MM.1S (cell line): Measurements from ENCODE around the gene OR4D2.

Source experiments
- DNase-seq: peaks from one replicate; pipeline ENCODE4 v3.0.0-alpha.2; 2015
- H2AFZ ChIP-seq: fragments of 300-600 bp; sonication (generic); 2 replicates; pipeline ENCODE4 v1.6.0; 2016; ENCODE audit warnings: antibody characterized with exemption, low read length
- H3F3A ChIP-seq: fragments of 300-600 bp; sonication (generic); 2 replicates; pipeline ENCODE4 v1.6.1; 2016; ENCODE audit warnings: mild to moderate bottlenecking, antibody characterized with exemption, low read length, moderate library complexity, mixed read lengths; ENCODE audit not compliant: insufficient read depth
- H3K27ac ChIP-seq: fragments of 300-600 bp; sonication (generic); 2 replicates; pipeline ENCODE4 v1.5.1; 2016; ENCODE audit warnings: mild to moderate bottlenecking, low read length
- H3K27me3 ChIP-seq: fragments of 300-600 bp; sonication (generic); replicated peaks from 2 replicates; pipeline ENCODE4 v1.6.0; 2016; ENCODE audit warnings: low read length; ENCODE audit not compliant: insufficient read depth
- H3K36me3 ChIP-seq: fragments of 300-600 bp; sonication (generic); replicated peaks from 2 replicates; pipeline ENCODE4 v1.6.1; 2016; ENCODE audit warnings: mild to moderate bottlenecking, low read length, mixed read lengths; ENCODE audit not compliant: insufficient read depth
- H3K4me1 ChIP-seq: fragments of 300-600 bp; sonication (generic); 2 replicates; pipeline ENCODE4 v1.6.1; 2016; ENCODE audit warnings: low read length, mixed read lengths
- H3K4me2 ChIP-seq: fragments of 300-600 bp; sonication (generic); 2 replicates; pipeline ENCODE4 v1.6.0; 2016; ENCODE audit warnings: low read depth, low read length
- H3K4me3 ChIP-seq: fragments of 300-600 bp; sonication (generic); 2 replicates; pipeline ENCODE4 v1.5.1; 2016; ENCODE audit warnings: low read length, mixed read lengths
- H3K79me2 ChIP-seq: fragments of 300-600 bp; sonication (generic); 2 replicates; pipeline ENCODE4 v1.6.1; 2016; ENCODE audit warnings: mixed run types, low read length, mixed read lengths
- H3K9ac ChIP-seq: fragments of 300-600 bp; sonication (generic); 2 replicates; pipeline ENCODE4 v1.6.1; 2016; ENCODE audit warnings: low read length, mixed read lengths
- H3K9me2 ChIP-seq: fragments of 300-600 bp; sonication (generic); replicated peaks from 2 replicates; pipeline ENCODE4 v1.6.1; 2016; ENCODE audit warnings: mild to moderate bottlenecking, low read length, mixed read lengths; ENCODE audit not compliant: insufficient read depth
- H3K9me3 ChIP-seq: fragments of 300-600 bp; sonication (generic); replicated peaks from 2 replicates; pipeline ENCODE4 v1.6.1; 2016; ENCODE audit warnings: mild to moderate bottlenecking, low read length, mixed read lengths; ENCODE audit not compliant: insufficient read depth
- H4K20me1 ChIP-seq: fragments of 300-600 bp; sonication (generic); 2 replicates; pipeline ENCODE4 v1.6.1; 2016; ENCODE audit warnings: mild to moderate bottlenecking, low read length, moderate library complexity, mixed read lengths; ENCODE audit not compliant: insufficient read depth
- CTCF ChIP-seq: fragments of 300-600 bp; sonication (generic); IDR thresholded peaks from 2 replicates; pipeline ENCODE4 v1.5.1; 2016; ENCODE audit warnings: antibody characterized with exemption, low read length, mixed read lengths
- EZH2 ChIP-seq: fragments of 300-600 bp; sonication (generic); optimal IDR thresholded peaks from 2 replicates; pipeline ENCODE3; 2017; ENCODE audit warnings: low read depth, mild to moderate bottlenecking, antibody characterized with exemption, low read length, mixed read lengths
- EZH2phosphoT487 ChIP-seq: fragments of 300-600 bp; sonication (generic); IDR thresholded peaks from 2 replicates; pipeline ENCODE4 v1.6.1; 2018; ENCODE audit warnings: antibody characterized with exemption, low read length

OR4D2 gene

DNA sequence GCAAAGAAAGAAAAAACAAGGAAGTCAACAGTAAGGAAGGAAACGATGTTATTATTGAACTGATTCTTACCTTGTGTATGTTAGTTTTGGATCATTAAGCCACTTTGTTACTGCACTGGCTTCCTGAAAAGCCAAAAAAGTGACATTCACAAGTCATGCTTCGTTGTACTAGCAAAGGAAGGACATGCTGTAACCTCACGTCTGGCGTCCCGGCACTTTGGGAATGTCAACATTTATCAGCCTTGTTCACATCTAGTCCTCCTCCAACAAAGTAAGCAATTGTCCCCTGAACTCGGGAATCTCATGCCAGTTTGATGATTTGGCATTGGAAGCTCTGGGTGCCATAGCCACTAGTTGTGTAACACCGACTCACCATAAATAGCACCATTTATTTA is 53.0 kb downstream of the OR4D2 start:
- Histone ChIP-seq H3K4me3 (peak overlapping the region; percentile 81), H3K9ac (peak overlapping the region; percentile 38; the same call in 1 of the 2 replicates), H3K27ac (no peak overlapping the region)

More for the DNA sequence above, 53.0 kb downstream of the OR4D2 start:
- peak overlapping the region; percentile 96 for H2AFZ ChIP-seq
- H4K20me1 ChIP-seq = no peaks in the 10 kb centered on the region
- TF ChIP-seq EZH2phosphoT487 = no peak
- no peak for TF ChIP-seq EZH2
- no peak for TF ChIP-seq CTCF
- H3K9me3 ChIP-seq = no peaks in the 10 kb centered on the region
- DNase-seq = no peak
- H3K4me2 ChIP-seq = peak overlapping the region; percentile 94
- no peaks in the 10 kb centered on the region for H3F3A ChIP-seq
- no peaks in the 10 kb centered on the region for H3K36me3 ChIP-seq
- no peaks in the 10 kb centered on the region for H3K9me2 ChIP-seq
- H3K79me2 ChIP-seq = no peaks in the 10 kb centered on the region
- H3K4me1 ChIP-seq = peaks cover 6% of the 10 kb centered on the region; the same call in 1 of the 2 replicates
- H3K27me3 ChIP-seq = 0 out of 2 replicates have a peak, but pooled peaks cover 13% of the 10 kb centered on the region
